GM12878 (cell line): ENCODE measurements around the gene MAIP1. TPM values are rescaled to one million over a fixed set of nuclear protein-coding genes. Genes with fewer than 3 reads are reported as not detected.

ENCODE experiments used
- ATAC-seq: fragments of 200-7000 bp; cut with Tn5 transposase; 3 replicates; pipeline ENCODE4 v1.9.1; 2020; ENCODE audit warnings: mild to moderate bottlenecking, moderate library complexity
- BruUV-seq: library from RNA; stranded (reverse); fragments of 400-500 nt; replicated peaks from 2 replicates; lab custom pipeline; 2021; lab: Mats Ljungman, UMichigan
- CTCF ChIA-PET: fragments of 300-600 bp; sonication (Branson Sonifier 250); formaldehyde crosslinking; extraction: SDS; loops from one replicate; lab custom pipeline; 2021; ENCODE audit warnings: inconsistent platforms; lab: Yijun Ruan, JAX
- POLR2A ChIA-PET: fragments of 350-600 bp; formaldehyde crosslinking; extraction: SDS; loops from one replicate; lab custom pipeline; 2021; ENCODE audit warnings: inconsistent platforms; lab: Charles Lee
- RAD21 ChIA-PET: fragments of 300-600 bp; sonication (Branson Sonifier 250); formaldehyde crosslinking; loops from one replicate; lab custom pipeline; 2023; ENCODE audit warnings: antibody characterized with exemption; ENCODE audit not compliant: unreplicated experiment; lab: Charles Lee
- SMC1A ChIA-PET: fragments of 300-600 bp; sonication (Branson Sonifier 250); formaldehyde crosslinking; loops from one replicate; lab custom pipeline; 2023; ENCODE audit not compliant: unreplicated experiment, uncharacterized antibody; lab: Charles Lee
- DNase-seq: peaks from one replicate; pipeline ENCODE4 v3.0.0-alpha.2; 2011; ENCODE audit warnings: low read depth, low spot score
- FAIRE-seq: peaks from 3 replicates; lab custom pipeline; 2011; peaks lifted over from hg19 to GRCh38; lab: Jason Lieb, UNC
- H2AFZ ChIP-seq: 2 replicates; pipeline ENCODE4 v1.6.0; 2011; ENCODE audit warnings: low read depth, low read length, control low read depth; ENCODE audit not compliant: control insufficient read depth
- H3K27ac ChIP-seq: 2 replicates; pipeline ENCODE4 v1.5.1; 2011; ENCODE audit warnings: control low read depth; ENCODE audit not compliant: control insufficient read depth, insufficient read depth
- H3K27me3 ChIP-seq, 2 experiments: replicated peaks in 1 of 2; 2 replicates each; pipeline versions ENCODE4 v1.6.0 to v1.6.1; 2011; ENCODE audit warnings: low read length in 1 of 2; ENCODE audit not compliant: control insufficient read depth in 2 of 2, insufficient read depth in 2 of 2
- H3K36me3 ChIP-seq, 2 experiments: 2 replicates each; pipeline ENCODE4 v1.5.1; 2011; ENCODE audit warnings: low read length in 1 of 2; ENCODE audit not compliant: control insufficient read depth in 2 of 2, insufficient read depth in 2 of 2
- H3K4me1 ChIP-seq: 2 replicates; pipeline ENCODE4 v1.6.1; 2011; ENCODE audit warnings: mild to moderate bottlenecking, low read length, moderate library complexity, mixed read lengths; ENCODE audit not compliant: control insufficient read depth, insufficient read depth
- H3K4me2 ChIP-seq: 2 replicates; pipeline ENCODE4 v1.6.0; 2011; ENCODE audit warnings: control low read depth; ENCODE audit not compliant: control insufficient read depth, insufficient read depth
- H3K4me3 ChIP-seq: fragments of 200-600 bp; sonication (generic); 2 replicates; pipeline ENCODE4 v1.5.1; 2016
- H3K79me2 ChIP-seq: 2 replicates; pipeline ENCODE4 v1.6.0; 2011; ENCODE audit warnings: low read length; ENCODE audit not compliant: control insufficient read depth, insufficient read depth
- H3K9ac ChIP-seq: 2 replicates; pipeline ENCODE4 v1.8.0; 2011; ENCODE audit warnings: low read length, control low read depth, mixed read lengths; ENCODE audit not compliant: control insufficient read depth, insufficient read depth
- H3K9me3 ChIP-seq: replicated peaks from 3 replicates; pipeline ENCODE4 v1.5.1; 2011; ENCODE audit warnings: mild to moderate bottlenecking, low read length; ENCODE audit not compliant: control insufficient read depth, insufficient read depth
- H4K20me1 ChIP-seq: 2 replicates; pipeline ENCODE4 v1.6.0; 2011; ENCODE audit not compliant: control insufficient read depth, insufficient read depth
- ATF3 ChIP-seq: IDR thresholded peaks from 2 replicates; pipeline ENCODE4 v1.6.1; 2011; ENCODE audit warnings: low read depth, mild to moderate bottlenecking, low read length, moderate library complexity, borderline replicate concordance; ENCODE audit errors: extremely low read depth
- ATF7 ChIP-seq: fragments of 450-650 bp; IDR thresholded peaks from 2 replicates; pipeline ENCODE4 v1.6.1; 2016; ENCODE audit warnings: low read depth, mild to moderate bottlenecking
- BCL3 ChIP-seq: IDR thresholded peaks from 2 replicates; pipeline ENCODE4 v1.6.1; 2011; ENCODE audit warnings: borderline replicate concordance, low read depth, mild to moderate bottlenecking, moderate library complexity, low read length; ENCODE audit not compliant: insufficient read depth, poor library complexity, severe bottlenecking
- EP300 ChIP-seq, 2 experiments: fragments of 150-350 bp in 1 of 2; IDR thresholded peaks; 2 replicates each; pipeline ENCODE4 v1.6.1; 2011 to 2012; ENCODE audit warnings: low read depth in 2 of 2, low read length in 2 of 2, borderline replicate concordance in 1 of 2, improper control_type of control experiment in 1 of 2, inconsistent platforms in 1 of 2; ENCODE audit not compliant: control insufficient read depth in 1 of 2
- ETV6 ChIP-seq, 2 experiments: fragments of 450-650 bp in 1 of 2; IDR thresholded peaks in 1 of 2; conservative IDR thresholded peaks in 1 of 2; 2 replicates each; pipeline ENCODE4 v1.6.1; 2014; ENCODE audit warnings: antibody characterized with exemption in 1 of 2, borderline replicate concordance in 1 of 2, low read depth in 1 of 2, mild to moderate bottlenecking in 1 of 2, moderate library complexity in 1 of 2
- HDAC6 ChIP-seq: fragments of 200-600 bp; sonication (generic); IDR thresholded peaks from one replicate; pipeline ENCODE4 v1.8.0; 2017; ENCODE audit warnings: antibody characterized with exemption; ENCODE audit not compliant: unreplicated experiment
- IRF3 ChIP-seq: fragments of 450-650 bp; IDR thresholded peaks from 2 replicates; pipeline ENCODE4 v1.6.1; 2014; ENCODE audit warnings: mild to moderate bottlenecking
- JUNB ChIP-seq: IDR thresholded peaks from 2 replicates; pipeline ENCODE4 v1.6.1; 2016; ENCODE audit warnings: antibody characterized with exemption, mild to moderate bottlenecking
- KAT2A ChIP-seq: conservative IDR thresholded peaks from 2 replicates; pipeline ENCODE4 v1.6.1; 2011; ENCODE audit warnings: low read depth, low read length; ENCODE audit not compliant: control insufficient read depth
- NFYA ChIP-seq: IDR thresholded peaks from 2 replicates; pipeline ENCODE4 v1.6.1; 2011; ENCODE audit warnings: low read depth, mild to moderate bottlenecking, low read length, improper control_type of control experiment, borderline replicate concordance
- NFYB ChIP-seq: IDR thresholded peaks from 2 replicates; pipeline ENCODE4 v1.6.1; 2011; ENCODE audit warnings: low read depth, mild to moderate bottlenecking, low read length, improper control_type of control experiment, moderate library complexity; ENCODE audit not compliant: insufficient read depth
- RAD51 ChIP-seq: fragments of 450-650 bp; IDR thresholded peaks from 2 replicates; pipeline ENCODE4 v1.6.1; 2016; ENCODE audit warnings: moderate library complexity, mild to moderate bottlenecking, inconsistent platforms
- TARDBP ChIP-seq: IDR thresholded peaks from 2 replicates; pipeline ENCODE4 v1.6.1; 2016; ENCODE audit warnings: borderline replicate concordance
- USF1 ChIP-seq: IDR thresholded peaks from 2 replicates; pipeline ENCODE4 v1.6.1; 2011; ENCODE audit warnings: borderline replicate concordance, low read depth, mild to moderate bottlenecking, moderate library complexity, mixed read lengths, low read length; ENCODE audit not compliant: insufficient read depth; ENCODE audit errors: extremely low read length
- YBX1 ChIP-seq: fragments of 450-650 bp; IDR thresholded peaks from 2 replicates; pipeline ENCODE4 v1.6.1; 2016; ENCODE audit warnings: antibody characterized with exemption
- ZNF622 ChIP-seq: fragments of 450-650 bp; IDR thresholded peaks from 2 replicates; pipeline ENCODE4 v1.6.1; 2017; ENCODE audit warnings: mild to moderate bottlenecking, inconsistent platforms
- ZZZ3 ChIP-seq: IDR thresholded peaks from 2 replicates; pipeline ENCODE4 v1.6.1; 2011; ENCODE audit warnings: low read depth; ENCODE audit not compliant: control insufficient read depth, insufficient read length
- WGBS: methylation state at CpG from one replicate; pipeline ENCODE4 v1.1.6; 2016; ENCODE audit warnings: low lambda C conversion rate; ENCODE audit not compliant: insufficient replicate concordance, insufficient coverage; ENCODE audit errors: missing lambda C conversion rate; 5-methylcytosine and 5-hydroxymethylcytosine counted together
- in situ Hi-C: fragments of 300-500 bp; cut with MboI; formaldehyde crosslinking; loops from 9 replicates; pipeline ENCODE4 v1.14.3; 2018; ENCODE audit warnings: mixed read lengths
- intact Hi-C: fragments of 100-400 bp; cut with micrococcal nuclease; formaldehyde crosslinking; loops from one replicate; pipeline ENCODE4 v1.14.2; 2022; ENCODE audit not compliant: unreplicated experiment
- polyA plus RNA-seq, 11 experiments: library from polyadenylated mRNA; depleted of rRNA in 4 of 11; unstranded in 6 of 11; stranded (reverse) in 5 of 11; fragments of >200 nt; fragmentation: Nextera tagmentation in 4 of 11; fragmentation: Illumina TruSeq in 1 of 11; extraction: Ambion mirVana in 4 of 11; extraction: Trizol in 1 of 11; gene quantifications; 1 replicate in 1 of 11; 2 replicates in 10 of 11; pipeline versions ENCODE4 v1.2.1 to v1.2.3, GENCODE V29; 2011 to 2016; ENCODE audit warnings: inconsistent platforms in 2 of 11, missing spikeins in 2 of 11, low read depth in 1 of 11
- total RNA-seq, 4 experiments: library from RNA; depleted of rRNA in 3 of 4; stranded (reverse); fragments of >200 nt in 3 of 4; fragmentation: Illumina TruSeq in 1 of 4; extraction: Trizol in 1 of 4; gene quantifications; 2 replicates each; pipeline versions ENCODE4 v1.2.1 to v1.2.3, GENCODE V29; 2013 to 2021

MAIP1 gene
- total and polyA plus RNA-seq, 10 of the 15 experiments (the other 5 are each of a cell fraction or from before 2014, with no cell fraction given) = 5.4 to 41.4 (median 25.4) TPM

GRCh38 chr2:199997296-199997695 lies 41.9 kb downstream of the MAIP1 start (continued):
- TF ChIP-seq ATF3 = no peak

GRCh38 chr2:199999166-199999565 lies 43.8 kb downstream of the MAIP1 start:
- intact Hi-C loops = no loop called here
- no peak for ATAC-seq
- CTCF ChIA-PET = no interaction called here
- TF ChIP-seq RAD51 (no peak), NFYB (no peak), YBX1 (no peak), TARDBP (no peak), JUNB (no peak), ZNF622 (no peak), HDAC6 (no peak), ATF7 (no peak), NFYA (no peak), ETV6 (conservative IDR thresholded peaks at IDR 0.05 in 1 of 2, IDR thresholded peaks at IDR 0.05 in 1 of 2; ENCODE audit: borderline replicate concordance in 1 of 2, low read depth in 1 of 2) (no peak), BCL3 (no peak), ZZZ3 (no peak), EP300 (IDR thresholded peaks at IDR 0.05; ENCODE audit: borderline replicate concordance in 1 of 2, control insufficient read depth in 1 of 2, low read depth in 2 of 2, low read length in 2 of 2) (no peak), KAT2A (no peak), IRF3 (no peak), USF1 (no peak)

More at GRCh38 chr2:199999166-199999565, 43.8 kb downstream of the MAIP1 start:
- Histone ChIP-seq H3K4me3 (no peak overlapping the region), H3K9ac (no peak overlapping the region), H2AFZ (no peak overlapping the region), H3K27me3 (no peaks in the 10 kb centered on the region; a peak in 1 of 4 replicates), H3K27ac (no peak overlapping the region), H3K4me1 (no peaks in the 10 kb centered on the region), H3K4me2 (no peak overlapping the region), H3K9me3 (no peaks in the 10 kb centered on the region), H3K36me3 (no peaks in the 10 kb centered on the region), H3K79me2 (no peaks in the 10 kb centered on the region), H4K20me1 (no peaks in the 10 kb centered on the region)
- SMC1A ChIA-PET = no interaction called here
- 57% methylated on average over 4 of the region's 4 CpGs for WGBS
- no peak for FAIRE-seq
- RAD21 ChIA-PET = no interaction called here
- BruUV-seq = no TSS peak
- POLR2A ChIA-PET = no interaction called here
- DNase-seq = no peak
- in situ Hi-C loops = no loop called here
